WTC11 (cell line): Measurements from ENCODE around the gene UBASH3B. TPM values are rescaled to one million over a fixed set of nuclear protein-coding genes. Genes with fewer than 3 reads are reported as not detected.

Experiments used
- ATAC-seq: fragments of 200-7000 bp; cut with Tn5 transposase; 2 replicates; pipeline ENCODE4 v1.10.0; 2021; ENCODE audit warnings: mild to moderate bottlenecking, moderate library complexity
- CTCF ChIA-PET: fragments of 300-600 bp; sonication (Branson Sonifier 250); formaldehyde crosslinking; loops from one replicate; lab custom pipeline; 2021; ENCODE audit warnings: antibody characterized with exemption; lab: Charles Lee
- POLR2A ChIA-PET: fragments of 350-600 bp; sonication (Branson Sonifier 250); formaldehyde crosslinking; loops from one replicate; lab custom pipeline; 2021; ENCODE audit warnings: antibody characterized with exemption; lab: Charles Lee
- DNase-seq: peaks from one replicate; pipeline ENCODE4 v3.0.0; 2021; ENCODE audit warnings: low spot score
- H3K27ac Mint-ChIP-seq: 2 replicates; pipeline ENCODE4 v1.8.0; 2021; ENCODE audit warnings: mixed read lengths
- H3K27me3 Mint-ChIP-seq: 2 replicates; pipeline ENCODE4 v1.8.0; 2021; ENCODE audit warnings: low read depth, mild to moderate bottlenecking, moderate library complexity, mixed read lengths
- H3K36me3 Mint-ChIP-seq: 2 replicates; pipeline ENCODE4 v1.8.0; 2021; ENCODE audit warnings: mixed read lengths
- H3K4me1 Mint-ChIP-seq: 2 replicates; pipeline ENCODE4 v1.8.0; 2022; ENCODE audit warnings: mixed read lengths
- H3K4me3 Mint-ChIP-seq: 2 replicates; pipeline ENCODE4 v1.8.0; 2021; ENCODE audit warnings: mild to moderate bottlenecking, moderate library complexity, mixed read lengths
- H3K9me3 Mint-ChIP-seq: 2 replicates; pipeline ENCODE4 v1.8.0; 2021; ENCODE audit warnings: mixed read lengths
- ATF1 ChIP-seq: sonication (generic); formaldehyde crosslinking; IDR thresholded peaks from 2 replicates; pipeline ENCODE4 v1.8.1; 2023; ENCODE audit warnings: mild to moderate bottlenecking, moderate library complexity, missing genetic modification reagents
- E2F4 ChIP-seq: sonication (generic); formaldehyde crosslinking; IDR thresholded peaks from 2 replicates; pipeline ENCODE4 v1.8.1; 2022; ENCODE audit warnings: low read depth, mild to moderate bottlenecking, moderate library complexity, missing genetic modification reagents, borderline replicate concordance
- EMX1 ChIP-seq: fragments of 250-450 bp; sonication (Bioruptor Pico); IDR thresholded peaks from 2 replicates; pipeline ENCODE4 v1.8.0; 2021; ENCODE audit warnings: mild to moderate bottlenecking
- FOXP1 ChIP-seq: sonication (generic); formaldehyde crosslinking; IDR thresholded peaks from 2 replicates; pipeline ENCODE4 v1.8.0; 2022; ENCODE audit warnings: missing genetic modification reagents, mild to moderate bottlenecking, moderate library complexity, borderline replicate concordance
- FOXP4 ChIP-seq: sonication (generic); formaldehyde crosslinking; IDR thresholded peaks from 2 replicates; pipeline ENCODE4 v1.8.0; 2022; ENCODE audit warnings: mild to moderate bottlenecking, missing genetic modification reagents
- HMGXB4 ChIP-seq: sonication (generic); formaldehyde crosslinking; IDR thresholded peaks from 2 replicates; pipeline ENCODE4 v1.8.1; 2023; ENCODE audit warnings: mild to moderate bottlenecking, moderate library complexity, missing genetic modification reagents
- NFYB ChIP-seq: sonication (generic); formaldehyde crosslinking; conservative IDR thresholded peaks from 2 replicates; pipeline ENCODE4 v1.8.0; 2022; ENCODE audit warnings: low read depth, missing genetic modification reagents
- PRDM15 ChIP-seq: sonication (generic); formaldehyde crosslinking; IDR thresholded peaks from 2 replicates; pipeline ENCODE4 v1.8.0; 2022; ENCODE audit warnings: missing genetic modification reagents
- SMAD3 ChIP-seq: sonication (generic); formaldehyde crosslinking; IDR thresholded peaks from 2 replicates; pipeline ENCODE4 v1.8.0; 2022; ENCODE audit warnings: missing genetic modification reagents, mild to moderate bottlenecking, borderline replicate concordance
- STAT6 ChIP-seq: sonication (generic); formaldehyde crosslinking; conservative IDR thresholded peaks from 2 replicates; pipeline ENCODE4 v1.8.1; 2023; ENCODE audit warnings: mild to moderate bottlenecking, low read depth, missing genetic modification reagents, moderate library complexity
- TCF7 ChIP-seq: sonication (generic); formaldehyde crosslinking; IDR thresholded peaks from 2 replicates; pipeline ENCODE4 v1.8.0; 2022; ENCODE audit warnings: mild to moderate bottlenecking, low read depth, missing genetic modification reagents, moderate library complexity
- TEAD4 ChIP-seq: sonication (generic); formaldehyde crosslinking; IDR thresholded peaks from 2 replicates; pipeline ENCODE4 v1.8.0; 2022; ENCODE audit warnings: mild to moderate bottlenecking, missing genetic modification reagents
- TP53 ChIP-seq: sonication (generic); formaldehyde crosslinking; IDR thresholded peaks from 2 replicates; pipeline ENCODE4 v1.8.1; 2023; ENCODE audit warnings: mild to moderate bottlenecking, missing genetic modification reagents
- ZBTB43 ChIP-seq: sonication (generic); formaldehyde crosslinking; IDR thresholded peaks from 2 replicates; pipeline ENCODE4 v1.8.1; 2023; ENCODE audit warnings: mild to moderate bottlenecking, missing genetic modification reagents
- total RNA-seq: library from RNA; stranded (reverse); gene quantifications from 3 replicates; pipeline ENCODE4 v1.2.3, GENCODE V29; 2021

Gene UBASH3B
- total RNA-seq, 1 experiment from 2014 or later: 21.1 TPM

- peak overlapping the region; percentile 93 for H3K4me3 Mint-ChIP-seq
- TF ChIP-seq NFYB (CRISPR knock-in tag): no peak
- no peak for TF ChIP-seq ZBTB43 (CRISPR knock-in tag)
- peak; percentile 52 for TF ChIP-seq HMGXB4 (CRISPR knock-in tag)
- TF ChIP-seq FOXP1 (CRISPR knock-in tag): 0 out of 2 replicates have a peak, but pooled peaks have one; percentile 4
- H3K27me3 Mint-ChIP-seq: peaks cover 22% of the 10 kb centered on the region
- H3K27ac Mint-ChIP-seq: no peak overlapping the region
- ATAC-seq (peak; percentile 43), DNase-seq (peak; percentile 56)
- H3K4me1 Mint-ChIP-seq: peaks cover 26% of the 10 kb centered on the region
- CTCF ChIA-PET: interaction anchor here (0.6 to 4.1 kb wide), 26 partner anchors 9 to 398 kb away, joined by 3 to 56 read pairs (median 4); no protein-coding TSS in a partner anchor
- H3K9me3 Mint-ChIP-seq: peaks cover 5% of the 10 kb centered on the region
- POLR2A ChIA-PET: interaction anchor here (1.1 to 1.5 kb wide), 2 partner anchors 9 to 99 kb away, joined by 3 to 5 read pairs; no protein-coding TSS in a partner anchor
- peaks cover 4% of the 10 kb centered on the region; the same call in 1 of the 2 replicates for H3K36me3 Mint-ChIP-seq
Measured at GRCh38 chr11:122656073-122656630, 630 bp downstream of the UBASH3B start.

- no peak overlapping the region for H3K27ac Mint-ChIP-seq
- CTCF ChIA-PET: interaction anchor here (0.6 to 4.1 kb wide), 17 partner anchors 8 to 397 kb away, joined by 3 to 56 read pairs (median 3); no protein-coding TSS in a partner anchor
- ATAC-seq (peak; percentile 51), DNase-seq (peak; percentile 50)
- H3K4me1 Mint-ChIP-seq: peaks cover 31% of the 10 kb centered on the region
- H3K4me3 Mint-ChIP-seq: peak overlapping the region; percentile 93
- H3K9me3 Mint-ChIP-seq: peaks cover 5% of the 10 kb centered on the region
- H3K27me3 Mint-ChIP-seq: peaks cover 22% of the 10 kb centered on the region
- POLR2A ChIA-PET: interaction anchor here (1.1 to 1.5 kb wide), 2 partner anchors 9 to 98 kb away, joined by 3 to 5 read pairs; no protein-coding TSS in a partner anchor
- 0 out of 2 replicates have a peak, but pooled peaks have one; percentile 32 for TF ChIP-seq SMAD3 (CRISPR knock-in tag)
- TF ChIP-seq TEAD4 (CRISPR knock-in tag): no peak
- H3K36me3 Mint-ChIP-seq: peaks cover 4% of the 10 kb centered on the region; the same call in 1 of the 2 replicates
Measured at GRCh38 chr11:122656631-122657101, 1.1 kb downstream of the UBASH3B start.

GRCh38 chr11:122659676-122660554 is 4.4 kb downstream of the UBASH3B start:
- ATAC-seq (no peak), DNase-seq (no peak)
- CTCF ChIA-PET: interaction anchor here (1.2 to 2.7 kb wide), 2 partner anchors 95 to 121 kb away, joined by 3 to 9 read pairs; no protein-coding TSS in a partner anchor
- POLR2A ChIA-PET: interaction anchor here (0.5 kb wide), 3 partner anchors 14 to 111 kb away, joined by 3 to 5 read pairs (median 4); no protein-coding TSS in a partner anchor
- peaks cover 5% of the 10 kb centered on the region for H3K9me3 Mint-ChIP-seq
- no peak overlapping the region for H3K4me3 Mint-ChIP-seq
- H3K27ac Mint-ChIP-seq: no peak overlapping the region
- H3K27me3 Mint-ChIP-seq: peaks cover 5% of the 10 kb centered on the region
- peaks cover 29% of the 10 kb centered on the region for H3K4me1 Mint-ChIP-seq
- H3K36me3 Mint-ChIP-seq: peaks cover 4% of the 10 kb centered on the region; the same call in 1 of the 2 replicates
- TF ChIP-seq TP53 (CRISPR knock-in tag) (no peak), FOXP4 (CRISPR knock-in tag) (no peak), TCF7 (CRISPR knock-in tag) (no peak), ATF1 (no peak), NFYB (CRISPR knock-in tag) (no peak), EMX1 (CRISPR knock-in tag) (no peak), E2F4 (CRISPR knock-in tag) (no peak), STAT6 (CRISPR knock-in tag) (no peak), PRDM15 (CRISPR knock-in tag) (no peak)
